ENCODE data around the gene SLC38A2.

SLC38A2 gene

DNA sequence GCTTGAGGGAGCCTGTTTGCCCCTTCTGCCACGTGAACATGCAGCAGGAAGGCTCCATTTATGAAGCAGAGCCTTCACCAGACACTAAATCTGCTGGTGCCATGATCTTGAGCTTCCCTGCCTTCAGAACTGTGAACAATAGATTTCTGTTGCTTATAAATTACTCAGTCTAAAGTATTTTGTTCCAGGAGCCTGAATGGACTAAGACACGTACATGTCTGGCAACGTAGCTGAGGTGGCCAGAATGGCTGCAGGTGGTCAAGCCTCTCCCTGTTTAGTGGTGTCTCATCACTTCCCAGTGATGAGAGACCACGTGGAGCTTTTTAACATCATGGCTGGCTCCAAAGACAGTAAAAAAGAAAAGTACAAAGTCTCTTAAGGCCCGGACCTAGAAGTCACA, 32.2 kb upstream of the SLC38A2 start:
- Histone ChIP-seq H3K4me1 (ENCODE audit: control insufficient read depth, insufficient read depth, low read length) (peaks cover 15% of the 10 kb centered on the region), H3K9me3 (ENCODE audit: control insufficient read depth, insufficient read depth, low read depth, low read length) (no peaks in the 10 kb centered on the region), H3K4me3 (ENCODE audit: low read depth, low read length) (no peak overlapping the region), H3K27ac (ENCODE audit: extremely low read depth, low read depth, low read length) (no peak overlapping the region), H3K36me3 (ENCODE audit: control insufficient read depth in 2 of 2, insufficient read depth in 1 of 2, low read length in 2 of 2) (no peaks in the 10 kb centered on the region)
- no peak for TF ChIP-seq ZNF48 (tag by site-specific recombination; IDR thresholded peaks at IDR 0.05)
- TF ChIP-seq GLI2 (tag by site-specific recombination; IDR thresholded peaks at IDR 0.05; ENCODE audit: borderline replicate concordance, low read depth), result no peak
- TF ChIP-seq ZNF335 (tag by site-specific recombination; conservative IDR thresholded peaks at IDR 0.05), result no peak
- TF ChIP-seq ZBTB8A (tag by site-specific recombination; IDR thresholded peaks at IDR 0.05), result no peak
- TF ChIP-seq ZNF501 (tag by site-specific recombination; IDR thresholded peaks at IDR 0.05), result no peak
- POLR2A ChIA-PET, result no interaction called here
- CTCF ChIA-PET, result no interaction called here

DNA sequence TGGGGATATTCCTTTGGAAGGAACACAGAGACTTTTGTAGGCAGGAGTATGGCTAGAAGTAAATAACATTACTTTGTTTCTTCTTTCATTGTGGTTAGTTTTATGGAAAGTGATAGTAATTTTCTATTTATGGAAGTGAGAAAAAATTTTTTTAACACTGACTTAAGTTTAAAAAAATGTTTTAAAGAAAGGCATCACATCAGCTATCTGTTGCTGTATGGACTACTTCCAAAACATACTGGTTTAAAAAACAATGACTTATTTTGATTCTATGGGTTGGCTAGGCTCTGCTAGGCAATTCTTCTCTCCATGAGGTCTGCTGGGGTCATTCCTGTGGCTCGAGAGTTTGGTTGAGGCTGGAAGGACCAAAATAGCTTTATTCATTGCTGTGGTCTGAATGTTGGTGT, 31.7 kb upstream of the SLC38A2 start:
- ChIA-PET CTCF (interaction anchor here (0.5 to 1.1 kb wide), 2 partner anchors 12 to 1543 kb away, joined by 3 read pairs; no protein-coding TSS in a partner anchor), POLR2A (interaction anchor here (0.6 to 0.7 kb wide), 2 partner anchors 32 to 284 kb away, joined by 3 to 7 read pairs; no protein-coding TSS in a partner anchor)
- no peaks in the 10 kb centered on the region for H3K9me3 ChIP-seq (ENCODE audit: control insufficient read depth, insufficient read depth, low read depth, low read length)
- H3K36me3 ChIP-seq (ENCODE audit: control insufficient read depth in 2 of 2, insufficient read depth in 1 of 2, low read length in 2 of 2), result no peaks in the 10 kb centered on the region
- no peak overlapping the region for H3K27ac ChIP-seq (ENCODE audit: extremely low read depth, low read depth, low read length)
- TF ChIP-seq ZNF114 (tag by site-specific recombination; IDR thresholded peaks at IDR 0.05) (no peak), ZNF658 (tag by site-specific recombination; IDR thresholded peaks at IDR 0.05) (no peak), EGR2 (tag by site-specific recombination; IDR thresholded peaks at IDR 0.05; ENCODE audit: low read depth) (no peak), ZBTB7A (tag by site-specific recombination; IDR thresholded peaks at IDR 0.05; ENCODE audit: low read depth) (no peak), ZNF311 (tag by site-specific recombination; IDR thresholded peaks at IDR 0.05; ENCODE audit: borderline replicate concordance) (no peak), ZNF596 (tag by site-specific recombination; IDR thresholded peaks at IDR 0.05) (no peak), ZNF768 (tag by site-specific recombination; IDR thresholded peaks at IDR 0.05) (no peak), ZFHX2 (tag by site-specific recombination; conservative IDR thresholded peaks at IDR 0.05) (no peak), TSHZ1 (tag by site-specific recombination; IDR thresholded peaks at IDR 0.05; ENCODE audit: borderline replicate concordance) (no peak), ZNF433 (tag by site-specific recombination; IDR thresholded peaks at IDR 0.05; ENCODE audit: low read depth) (no peak), PATZ1 (tag by site-specific recombination; IDR thresholded peaks at IDR 0.05) (no peak), ZNF785 (tag by site-specific recombination; IDR thresholded peaks at IDR 0.05) (no peak), ZNF26 (tag by site-specific recombination; IDR thresholded peaks at IDR 0.05) (no peak), ZNF146 (tag by site-specific recombination; IDR thresholded peaks at IDR 0.05) (no peak), ZNF518A (tag by site-specific recombination; conservative IDR thresholded peaks at IDR 0.05; ENCODE audit: low read depth) (no peak), INSM2 (tag by site-specific recombination; IDR thresholded peaks at IDR 0.05) (no peak), ZNF248 (tag by site-specific recombination; IDR thresholded peaks at IDR 0.05) (no peak)
- peaks cover 15% of the 10 kb centered on the region for H3K4me1 ChIP-seq (ENCODE audit: control insufficient read depth, insufficient read depth, low read length)
- no peak overlapping the region for H3K4me3 ChIP-seq (ENCODE audit: low read depth, low read length)
